Mammary epithelial cell (primary cell): Measurements from ENCODE around the gene C7orf57.

Experiments
- CTCF ChIP-seq, 2 donors: IDR thresholded peaks in 1 of 2; conservative IDR thresholded peaks in 1 of 2; 2 replicates each; pipeline ENCODE4 v1.5.1; 2011 to 2012; ENCODE audit warnings: inconsistent platforms in 2 of 2, low read length in 2 of 2, mild to moderate bottlenecking in 2 of 2, control low read depth in 1 of 2, low read depth in 1 of 2; ENCODE audit not compliant: insufficient read depth in 1 of 2; ENCODE audit errors: extremely low read depth in 1 of 2
- EZH2 ChIP-seq: IDR thresholded peaks from 2 replicates; pipeline ENCODE4 v1.6.1; 2012; ENCODE audit warnings: low read length, inconsistent platforms, borderline replicate concordance

DNA sequence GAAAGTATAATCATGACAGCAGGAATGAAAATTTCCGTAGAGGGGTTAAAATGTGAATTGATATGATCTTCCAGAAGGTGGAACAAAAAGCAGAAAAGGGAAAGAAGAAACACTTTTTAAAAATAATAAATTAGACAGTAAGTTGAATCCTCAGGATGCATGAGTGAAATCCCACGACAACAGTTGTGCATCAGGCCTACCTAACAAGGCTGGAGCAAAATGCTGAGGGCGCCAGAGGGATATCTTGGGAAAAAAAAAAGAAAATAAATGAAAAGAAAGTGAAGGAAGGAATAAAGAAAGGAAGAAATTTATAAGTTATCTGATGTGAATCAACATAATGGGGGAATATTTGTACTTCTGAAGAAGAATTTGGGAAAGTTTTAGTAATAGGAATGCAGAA is 42.9 kb upstream of the C7orf57 start:
- TF ChIP-seq EZH2 = no peak
- TF ChIP-seq CTCF (conservative IDR thresholded peaks at IDR 0.05 in 1 of 2, IDR thresholded peaks at IDR 0.05 in 1 of 2; ENCODE audit: extremely low read depth in 1 of 2, insufficient read depth in 1 of 2, low read depth in 1 of 2, low read length in 2 of 2) = no peak
